Mesendoderm (in vitro differentiated cells): ENCODE data around the gene GMDS.

Experiments
- DNase-seq: peaks from one replicate; pipeline ENCODE4 v3.0.0; 2013
- H2AK5ac ChIP-seq: 2 replicates; pipeline ENCODE4 v1.6.1; 2013; ENCODE audit warnings: low read length, inconsistent platforms
- H2BK120ac ChIP-seq: 2 replicates; pipeline ENCODE4 v1.6.1; 2013; ENCODE audit warnings: low read depth, mild to moderate bottlenecking, low read length, moderate library complexity, mixed read lengths
- H2BK15ac ChIP-seq: replicated peaks from 2 replicates; pipeline ENCODE4 v1.6.1; 2013; ENCODE audit warnings: low read depth, mild to moderate bottlenecking, moderate library complexity
- H2BK5ac ChIP-seq: 2 replicates; pipeline ENCODE4 v1.6.1; 2013; ENCODE audit warnings: low read length, inconsistent platforms
- H3K18ac ChIP-seq: 2 replicates; pipeline ENCODE4 v1.6.1; 2013; ENCODE audit warnings: mild to moderate bottlenecking, low read length, mixed read lengths
- H3K23ac ChIP-seq: one replicate; pipeline ENCODE4 v1.6.1; 2013; ENCODE audit warnings: low read length
- H3K27ac ChIP-seq: 2 replicates; pipeline ENCODE4 v1.5.1; 2013; ENCODE audit warnings: low read depth, mild to moderate bottlenecking, inconsistent platforms, low read length, moderate library complexity
- H3K27me3 ChIP-seq: 2 replicates; pipeline ENCODE4 v1.6.1; 2013; ENCODE audit warnings: low read length, control low read depth, mild to moderate bottlenecking, inconsistent platforms; ENCODE audit not compliant: insufficient read depth, poor library complexity
- H3K36me3 ChIP-seq: 2 replicates; pipeline ENCODE4 v1.6.1; 2013; ENCODE audit warnings: low read length, inconsistent platforms; ENCODE audit not compliant: control insufficient read depth, insufficient read depth
- H3K4ac ChIP-seq: one replicate; pipeline ENCODE4 v1.6.1; 2013; ENCODE audit warnings: low read depth, mild to moderate bottlenecking, low read length, moderate library complexity
- H3K4me1 ChIP-seq: 2 replicates; pipeline ENCODE4 v1.6.1; 2013; ENCODE audit warnings: low read depth, low read length, inconsistent platforms; ENCODE audit not compliant: control insufficient read depth
- H3K4me2 ChIP-seq: 2 replicates; pipeline ENCODE4 v1.6.1; 2013; ENCODE audit warnings: low read length
- H3K4me3 ChIP-seq: 2 replicates; pipeline ENCODE4 v1.5.1; 2013; ENCODE audit warnings: mild to moderate bottlenecking, low read length
- H3K56ac ChIP-seq: one replicate; pipeline ENCODE4 v1.6.1; 2013; ENCODE audit warnings: low read length
- H3K79me1 ChIP-seq: 2 replicates; pipeline ENCODE4 v1.6.1; 2013; ENCODE audit warnings: low read length, inconsistent platforms
- H3K79me2 ChIP-seq: 2 replicates; pipeline ENCODE4 v1.6.1; 2013; ENCODE audit warnings: mild to moderate bottlenecking, low read length; ENCODE audit not compliant: control insufficient read depth, insufficient read depth
- H3K9ac ChIP-seq: 2 replicates; pipeline ENCODE4 v1.6.1; 2013; ENCODE audit warnings: low read length, inconsistent platforms
- H4K5ac ChIP-seq: one replicate; pipeline ENCODE4 v1.6.1; 2013; ENCODE audit warnings: low read length
- H4K8ac ChIP-seq: one replicate; pipeline ENCODE4 v1.6.1; 2013; ENCODE audit warnings: low read depth, mild to moderate bottlenecking, control low read depth, low read length, moderate library complexity
- WGBS: extraction: QIAGEN DNeasy Blood & Tissue Kit; methylation state at CpG from one replicate; pipeline ENCODE4 v1.1.7; 2013; ENCODE audit warnings: low lambda C conversion rate, missing lambda C conversion rate; ENCODE audit not compliant: insufficient coverage; ENCODE audit errors: extremely low coverage; 5-methylcytosine and 5-hydroxymethylcytosine counted together

Gene GMDS

GRCh38 chr6:1729750-1730140 lies 515.7 kb downstream of the GMDS start:
- no peak overlapping the region for H2BK15ac ChIP-seq
- H3K9ac ChIP-seq: no peak overlapping the region
- no peak overlapping the region for H3K4me3 ChIP-seq
- no peak overlapping the region for H3K4me2 ChIP-seq
- H3K4ac ChIP-seq: no peak overlapping the region
- peak overlapping the region; percentile 38 for H3K27ac ChIP-seq
- H3K23ac ChIP-seq: no peak overlapping the region
- no peak overlapping the region for H2BK120ac ChIP-seq
- peak overlapping the region; percentile 46 for H3K56ac ChIP-seq
- H3K36me3 ChIP-seq: no peaks in the 10 kb centered on the region
- H3K4me1 ChIP-seq: peaks cover 15% of the 10 kb centered on the region
- no peak overlapping the region for H2AK5ac ChIP-seq
- no peaks in the 10 kb centered on the region for H3K79me1 ChIP-seq
- H3K18ac ChIP-seq: peak overlapping the region; percentile 45
- peak overlapping the region; percentile 61 for H2BK5ac ChIP-seq
- H3K27me3 ChIP-seq: no peaks in the 10 kb centered on the region
- no peak overlapping the region for H4K8ac ChIP-seq
- no peaks in the 10 kb centered on the region for H3K79me2 ChIP-seq
- peak; percentile 42 for DNase-seq
- no peak overlapping the region for H4K5ac ChIP-seq
- no CpG with 5 or more reads among the region's 8 CpGs for WGBS

GRCh38 chr6:1729133-1729749 lies 516.2 kb downstream of the GMDS start:
- Histone ChIP-seq H3K27ac (no peak overlapping the region), H3K79me2 (no peaks in the 10 kb centered on the region), H3K23ac (no peak overlapping the region), H3K4me3 (no peak overlapping the region), H3K18ac (no peak overlapping the region), H3K4ac (peak overlapping the region; percentile 37), H2BK120ac (no peak overlapping the region), H3K79me1 (no peaks in the 10 kb centered on the region), H3K56ac (peak overlapping the region; percentile 73), H3K27me3 (no peaks in the 10 kb centered on the region), H3K9ac (peak overlapping the region; percentile 20), H2AK5ac (peak overlapping the region; percentile 86), H3K4me2 (no peak overlapping the region), H2BK15ac (no peak overlapping the region), H4K5ac (peak overlapping the region; percentile 91), H2BK5ac (peak overlapping the region; percentile 82), H4K8ac (no peak overlapping the region), H3K4me1 (peaks cover 18% of the 10 kb centered on the region), H3K36me3 (no peaks in the 10 kb centered on the region)
- peak; percentile 27 for DNase-seq
- WGBS: no CpG with 5 or more reads among the region's 7 CpGs

- peak; percentile 91 for DNase-seq
- Histone ChIP-seq H3K79me2 (no peaks in the 10 kb centered on the region), H3K9ac (no peak overlapping the region), H3K4ac (no peak overlapping the region), H4K8ac (no peak overlapping the region), H3K56ac (no peak overlapping the region), H3K23ac (no peak overlapping the region), H2BK15ac (no peak overlapping the region), H3K4me3 (no peak overlapping the region), H3K27ac (no peak overlapping the region), H3K79me1 (no peaks in the 10 kb centered on the region), H2BK120ac (no peak overlapping the region), H3K27me3 (no peaks in the 10 kb centered on the region), H3K36me3 (no peaks in the 10 kb centered on the region), H2BK5ac (no peak overlapping the region), H3K18ac (no peak overlapping the region), H3K4me1 (peaks cover 24% of the 10 kb centered on the region), H3K4me2 (no peak overlapping the region), H2AK5ac (no peak overlapping the region), H4K5ac (no peak overlapping the region)
- no CpG with 5 or more reads among the region's 11 CpGs for WGBS
These were observed 519.0 kb downstream of the GMDS start for GRCh38 chr6:1726341-1726768.

GRCh38 chr6:1724616-1725015 lies 520.8 kb downstream of the GMDS start:
- Histone ChIP-seq H3K79me2 (no peaks in the 10 kb centered on the region), H2BK5ac (peak overlapping the region; percentile 81), H3K27me3 (no peaks in the 10 kb centered on the region), H2BK15ac (no peak overlapping the region), H3K18ac (no peak overlapping the region), H3K79me1 (no peaks in the 10 kb centered on the region), H3K56ac (peak overlapping the region; percentile 17), H3K4ac (no peak overlapping the region), H3K4me2 (no peak overlapping the region), H3K4me3 (no peak overlapping the region), H3K9ac (no peak overlapping the region), H2AK5ac (no peak overlapping the region), H3K27ac (no peak overlapping the region), H4K5ac (no peak overlapping the region), H3K4me1 (peaks cover 26% of the 10 kb centered on the region), H3K36me3 (no peaks in the 10 kb centered on the region), H4K8ac (no peak overlapping the region), H2BK120ac (no peak overlapping the region), H3K23ac (no peak overlapping the region)
- DNase-seq: peak; percentile 62
- WGBS: no CpG with 5 or more reads among the region's 8 CpGs

GRCh38 chr6:1724124-1724523 lies 521.3 kb downstream of the GMDS start:
- Histone ChIP-seq H3K56ac (no peak overlapping the region), H3K4me2 (no peak overlapping the region), H3K18ac (no peak overlapping the region), H3K27me3 (no peaks in the 10 kb centered on the region), H2BK120ac (no peak overlapping the region), H2AK5ac (no peak overlapping the region), H3K4me1 (peaks cover 23% of the 10 kb centered on the region), H3K27ac (no peak overlapping the region), H3K79me1 (no peaks in the 10 kb centered on the region), H3K79me2 (no peaks in the 10 kb centered on the region), H3K36me3 (no peaks in the 10 kb centered on the region), H3K9ac (no peak overlapping the region), H3K23ac (no peak overlapping the region), H3K4ac (no peak overlapping the region), H2BK5ac (no peak overlapping the region), H4K8ac (no peak overlapping the region), H4K5ac (no peak overlapping the region), H3K4me3 (no peak overlapping the region), H2BK15ac (no peak overlapping the region)
- DNase-seq: peak; percentile 76
- no CpG with 5 or more reads among the region's 9 CpGs for WGBS

GRCh38 chr6:1722801-1723200 lies 522.6 kb downstream of the GMDS start:
- WGBS: no CpG with 5 or more reads among the region's 2 CpGs
- Histone ChIP-seq H3K4ac (no peak overlapping the region), H3K18ac (no peak overlapping the region), H2BK120ac (no peak overlapping the region), H2BK5ac (no peak overlapping the region), H3K36me3 (no peaks in the 10 kb centered on the region), H2BK15ac (no peak overlapping the region), H3K4me1 (peaks cover 20% of the 10 kb centered on the region), H3K9ac (no peak overlapping the region), H3K79me1 (no peaks in the 10 kb centered on the region), H3K56ac (no peak overlapping the region), H3K79me2 (no peaks in the 10 kb centered on the region), H3K4me2 (no peak overlapping the region), H3K27me3 (no peaks in the 10 kb centered on the region), H4K5ac (no peak overlapping the region), H3K4me3 (no peak overlapping the region), H4K8ac (no peak overlapping the region), H3K27ac (no peak overlapping the region), H2AK5ac (peak overlapping the region; percentile 29), H3K23ac (no peak overlapping the region)
- no peak for DNase-seq
